Fibroblast of upper back skin (primary cell): ENCODE data around the gene OR52E8.

Experiments
- DNase-seq: peaks from one replicate; pipeline ENCODE4 v3.0.0-alpha.2; 2013

OR52E8 gene

GRCh38 chr11:5857590-5857989, at the start of gene OR52E8:
TSS of gene OR52E8 (minus strand) at chr11:5857690. CDS start at chr11:5857690, 0 bp downstream.
- DNase-seq = no peak

GRCh38 chr11:5899534-5899933, 42.0 kb upstream of the OR52E8 start:
- DNase-seq = no peak

GRCh38 chr11:5892908-5893307, 35.4 kb upstream of the OR52E8 start, which contains the start of gene OR52E5:
TSS of gene OR52E5 (plus strand) at chr11:5893208. CDS start at chr11:5900777, 7,569 bp downstream.
- no peak for DNase-seq

- peak; percentile 1 for DNase-seq
Measured at GRCh38 chr11:5891216-5891800, 33.8 kb upstream of the OR52E8 start.

- no peak for DNase-seq
Measured at GRCh38 chr11:5887661-5888060, 30.2 kb upstream of the OR52E8 start.

GRCh38 chr11:5887172-5887571, 29.7 kb upstream of the OR52E8 start:
- DNase-seq = no peak

GRCh38 chr11:5881756-5882155, 24.3 kb upstream of the OR52E8 start:
- DNase-seq = no peak

GRCh38 chr11:5880329-5880728, 22.8 kb upstream of the OR52E8 start, which contains the start of gene OR52E4:
TSS of gene OR52E4 (plus strand) at chr11:5880629. CDS start at chr11:5884293, 3,664 bp downstream.
- DNase-seq = no peak

- no peak for DNase-seq
Measured at GRCh38 chr11:5878564-5878963, 21.1 kb upstream of the OR52E8 start.

GRCh38 chr11:5865826-5866225, 8.3 kb upstream of the OR52E8 start:
- no peak for DNase-seq

GRCh38 chr11:5851002-5851401, 6.5 kb downstream of the OR52E8 start:
- no peak for DNase-seq

- DNase-seq = no peak
Measured at GRCh38 chr11:5847711-5848110, 9.8 kb downstream of the OR52E8 start.

GRCh38 chr11:5846701-5847100, 10.8 kb downstream of the OR52E8 start:
- no peak for DNase-seq

GRCh38 chr11:5841797-5842196, 15.7 kb downstream of the OR52E8 start, which contains the start of gene OR52E6:
TSS of gene OR52E6 (minus strand) at chr11:5841897. CDS start at chr11:5841897, 0 bp downstream.
- DNase-seq = no peak

- DNase-seq = no peak
Measured at GRCh38 chr11:5837695-5838094, 19.8 kb downstream of the OR52E8 start.

- no peak for DNase-seq
Measured at GRCh38 chr11:5833446-5833845, 24.0 kb downstream of the OR52E8 start.

- DNase-seq = no peak
Measured at GRCh38 chr11:5831196-5831829, 26.2 kb downstream of the OR52E8 start.

- no peak for DNase-seq
Measured at GRCh38 chr11:5818245-5818886, 39.1 kb downstream of the OR52E8 start.

- DNase-seq = no peak
Measured at GRCh38 chr11:5815534-5815933, 42.0 kb downstream of the OR52E8 start.

- DNase-seq = no peak
Measured at GRCh38 chr11:5809905-5810795, 47.3 kb downstream of the OR52E8 start.

- no peak for DNase-seq
Measured at GRCh38 chr11:5809122-5809519, 48.4 kb downstream of the OR52E8 start.

- peak; percentile 72 for DNase-seq
Measured at GRCh38 chr11:5808500-5809121, 48.9 kb downstream of the OR52E8 start, which contains the start of gene OR52N2. TSS of gene OR52N2 (plus strand) at chr11:5808924. CDS start at chr11:5820336, 11,412 bp downstream.
